ENCODE measurements around the gene CEP97. TPM values are rescaled to one million over a fixed set of nuclear protein-coding genes. Genes with fewer than 3 reads are reported as not detected.
"Not testable (repeated sequence)": the region's sequence is repeated elsewhere in the genome, so short reads cannot be mapped to it uniquely, and the experiment has no call there.

Gene CEP97
- total and polyA plus RNA-seq, 9 of the 15 experiments (the other 6 are each of a cell fraction or from before 2014, with no cell fraction given) = 2.0 to 10.1 (median 4.3) TPM

DNA sequence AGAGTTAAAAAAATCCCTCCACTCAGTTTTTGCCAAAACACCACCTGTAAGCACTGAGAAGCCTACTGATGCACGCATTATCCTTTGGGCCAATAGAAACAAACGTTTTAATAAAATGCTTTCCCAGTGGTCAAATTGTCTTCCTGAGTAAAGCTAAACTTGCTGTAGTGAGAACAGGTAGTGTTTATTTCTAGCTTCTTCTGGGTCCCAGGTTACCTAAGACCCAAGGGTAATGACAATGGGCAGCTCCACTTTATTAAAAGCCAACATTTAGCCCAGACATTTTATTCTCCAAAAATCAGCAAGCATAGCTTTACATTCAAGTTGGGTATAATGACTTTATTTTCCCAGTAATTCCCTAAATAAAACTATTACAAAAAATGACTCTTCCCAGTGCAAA is 45.6 kb upstream of the CEP97 start:
- DNase-seq (ENCODE audit: extremely low read depth in 1 of 4, low spot score in 3 of 4); H3K4me2 ChIP-seq (ENCODE audit: insufficient read depth, low read length); in situ Hi-C loops (cut with MboI); H3K9ac ChIP-seq (ENCODE audit: insufficient read depth in 1 of 2, low read depth in 2 of 2, low read length in 2 of 2); H3K4me3 ChIP-seq; H2AFZ ChIP-seq (ENCODE audit: low read depth, low read length); H3K9me1 ChIP-seq (ENCODE audit: control insufficient read depth, insufficient read depth, low read length); ATAC-seq; H4K20me1 ChIP-seq (replicated peaks; ENCODE audit: control insufficient read depth, insufficient read depth, low read length); H3K27me3 ChIP-seq (ENCODE audit: control insufficient read depth in 2 of 2, insufficient read depth in 2 of 2, low read length in 2 of 2); BruUV-seq (replicated peaks); H3K9me3 ChIP-seq (replicated peaks; ENCODE audit: control insufficient read depth, insufficient read depth, low read depth, low read length); H3K27ac ChIP-seq (ENCODE audit: extremely low read depth, low read depth, low read length); CTCF ChIA-PET (ENCODE audit: low intra/inter-chr PET ratio): not testable (repeated sequence)
- peaks cover 3 to 14% of the 10 kb centered on the region in 2 experiments; a peak in 4 of 5 replicates for H3K4me1 ChIP-seq (replicated peaks in 1 of 2; ENCODE audit: control insufficient read depth in 2 of 2, insufficient read depth in 2 of 2, low read length in 2 of 2)
- intact Hi-C loops (cut with micrococcal nuclease) = loop anchor here (5.0 kb wide), 1 partner anchor 167 kb away; the partner anchor contains the start of gene SENP7
- H3K79me2 ChIP-seq (ENCODE audit: control insufficient read depth, insufficient read depth, low read length) = peaks cover 80% of the 10 kb centered on the region
- POLR2A ChIA-PET = interaction anchor here (0.6 to 4.6 kb wide), 2 partner anchors 7 to 79 kb away, joined by 3 to 70 read pairs; partner anchors contain the start of gene RPL24
- no CpG with 5 or more reads among the region's 2 CpGs for WGBS (ENCODE audit: insufficient coverage, low coverage, missing lambda C conversion rate)
- peaks cover 43% of the 10 kb centered on the region for H3K36me3 ChIP-seq (ENCODE audit: control insufficient read depth, insufficient read depth, low read length)
- FAIRE-seq = peak; percentile 78

GRCh38 chr3:101680466-101680865 is 43.9 kb upstream of the CEP97 start:
- no peak overlapping the region for H3K27ac ChIP-seq (ENCODE audit: extremely low read depth, low read depth, low read length)
- H3K9me3 ChIP-seq (replicated peaks; ENCODE audit: control insufficient read depth, insufficient read depth, low read depth, low read length) = no peaks in the 10 kb centered on the region
- H3K4me2 ChIP-seq (ENCODE audit: insufficient read depth, low read length) = no peak overlapping the region
- ChIA-PET POLR2A (interaction anchor here (0.6 to 0.7 kb wide), 2 partner anchors 559 to 1634 kb away, joined by 4 read pairs; no protein-coding TSS in a partner anchor), CTCF (ENCODE audit: low intra/inter-chr PET ratio) (no interaction called here)
- 95% methylated on average over 4 of the region's 4 CpGs for WGBS (ENCODE audit: insufficient coverage, low coverage, missing lambda C conversion rate)
- H2AFZ ChIP-seq (ENCODE audit: low read depth, low read length) = no peak overlapping the region
- no peak for ATAC-seq
- no peak overlapping the region for H3K4me3 ChIP-seq
- DNase-seq (ENCODE audit: extremely low read depth in 1 of 4, low spot score in 3 of 4) = no peak
- H3K9ac ChIP-seq (ENCODE audit: insufficient read depth in 1 of 2, low read depth in 2 of 2, low read length in 2 of 2) = no peak overlapping the region
- H3K4me1 ChIP-seq (replicated peaks in 1 of 2; ENCODE audit: control insufficient read depth in 2 of 2, insufficient read depth in 2 of 2, low read length in 2 of 2) = peaks cover 0 to 13% of the 10 kb centered on the region in 2 experiments; a peak in 4 of 5 replicates
- no peak for FAIRE-seq
- H3K9me1 ChIP-seq (ENCODE audit: control insufficient read depth, insufficient read depth, low read length) = no peaks in the 10 kb centered on the region
- in situ Hi-C loops (cut with MboI) (loop anchor here (10.0 kb wide), 1 partner anchor 106 kb away; the partner anchor contains the start of gene PCNP), intact Hi-C loops (cut with micrococcal nuclease) (loop anchor here (10.0 kb wide), 1 partner anchor 1276 kb away; the partner anchor contains the start of genes LNP1 and TOMM70)
- no peaks in the 10 kb centered on the region; the same call in 1 of the 2 replicates for H4K20me1 ChIP-seq (replicated peaks; ENCODE audit: control insufficient read depth, insufficient read depth, low read length)
- peaks cover 80% of the 10 kb centered on the region for H3K79me2 ChIP-seq (ENCODE audit: control insufficient read depth, insufficient read depth, low read length)
- TF ChIP-seq POLR2A (conservative IDR thresholded peaks at IDR 0.05) (peak; percentile 50; the same call in 1 of the 2 replicates), POLR2AphosphoS5 (IDR thresholded peaks at IDR 0.05; ENCODE audit: control insufficient read depth, insufficient read depth, low read depth, low read length) (peak; percentile 61; the same call in 1 of the 2 replicates), EP300 (IDR thresholded peaks at IDR 0.05; ENCODE audit: low read length) (no peak), IFI16 (CRISPR knock-in tag; IDR thresholded peaks at IDR 0.05) (no peak), ZNF12 (CRISPR knock-in tag; IDR thresholded peaks at IDR 0.05) (no peak), YBX1 (IDR thresholded peaks at IDR 0.05) (no peak), SMAD3 (CRISPR knock-in tag; conservative IDR thresholded peaks at IDR 0.05) (0 out of 2 replicates have a peak, but pooled peaks have one; percentile 33)
- TF ChIP-seq, protein P1, sequence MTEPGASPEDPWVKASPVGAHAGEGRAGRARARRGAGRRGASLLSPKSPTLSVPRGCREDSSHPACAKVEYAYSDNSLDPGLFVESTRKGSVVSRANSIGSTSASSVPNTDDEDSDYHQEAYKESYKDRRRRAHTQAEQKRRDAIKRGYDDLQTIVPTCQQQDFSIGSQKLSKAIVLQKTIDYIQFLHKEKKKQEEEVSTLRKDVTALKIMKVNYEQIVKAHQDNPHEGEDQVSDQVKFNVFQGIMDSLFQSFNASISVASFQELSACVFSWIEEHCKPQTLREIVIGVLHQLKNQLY (CRISPR knock-in tag; conservative IDR thresholded peaks at IDR 0.05) = no peak
- H3K36me3 ChIP-seq (ENCODE audit: control insufficient read depth, insufficient read depth, low read length) = peaks cover 59% of the 10 kb centered on the region
- no peaks in the 10 kb centered on the region for H3K27me3 ChIP-seq (ENCODE audit: control insufficient read depth in 2 of 2, insufficient read depth in 2 of 2, low read length in 2 of 2)
- no TSS peak for BruUV-seq (replicated peaks)

Measured in K562 (cell line).